Right renal cortex interstitium (tissue), 3 donors: ENCODE data around the gene EVL. TPM values are rescaled to one million over a fixed set of nuclear protein-coding genes. Genes with fewer than 3 reads are reported as not detected.

Experiments
- DNase-seq, 3 donors: peaks; one replicate each; pipeline ENCODE4 v3.0.0-alpha.2; 2013; ENCODE audit warnings: low read depth in 3 of 3, low spot score in 2 of 3
- polyA plus RNA-seq, 3 donors: library from polyadenylated mRNA; unstranded; fragments of 120-200 nt; gene quantifications; one replicate each; pipeline ENCODE4 v1.2.1, GENCODE V29; 2013; ENCODE audit not compliant: insufficient read length in 3 of 3

EVL gene
- polyA plus RNA-seq, 3 donors, result 98.1 to 104 (median 99.9) TPM

GRCh38 chr14:100142073-100143040 is 77.1 kb downstream of the EVL start:
- no peak for DNase-seq

DNA sequence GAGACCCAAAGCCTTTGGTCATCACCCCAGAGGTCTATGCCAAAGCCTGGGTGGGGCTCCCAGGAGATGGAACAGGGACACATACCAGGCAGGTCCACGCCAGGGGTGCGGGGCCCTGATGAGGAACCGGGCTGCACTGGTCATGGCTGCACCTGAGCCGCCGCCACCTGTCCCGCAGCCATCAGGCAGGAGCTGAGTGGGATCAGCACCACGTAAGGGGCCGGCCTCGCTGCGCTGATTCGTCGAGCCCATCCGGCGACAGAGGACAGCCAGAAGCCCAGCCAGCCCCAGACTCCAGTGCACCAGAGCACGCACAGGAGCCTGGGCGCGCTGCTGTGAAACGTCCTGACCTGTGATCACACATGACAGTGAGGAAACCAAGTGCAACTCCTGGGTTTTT is 78.3 kb downstream of the EVL start:
- no peak for DNase-seq

DNA sequence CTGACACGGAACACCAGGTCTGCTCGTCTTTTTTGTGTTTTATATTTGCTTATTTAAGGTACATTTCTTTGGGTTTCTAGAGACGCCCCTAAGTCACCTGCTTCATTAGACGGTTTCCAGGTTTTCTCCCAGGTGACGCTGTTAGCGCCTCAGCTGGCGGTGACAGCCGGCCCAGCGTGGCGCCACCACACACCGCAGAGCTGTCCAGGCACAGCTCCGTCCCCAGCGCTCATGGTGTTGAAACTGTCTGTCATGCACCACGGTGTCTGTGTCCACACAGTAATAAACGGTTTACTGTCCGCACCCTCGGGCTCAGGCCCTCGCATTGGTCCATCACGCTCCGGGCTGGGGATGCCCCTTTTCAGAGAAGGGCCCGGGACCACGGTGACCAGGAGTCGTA is 78.7 kb downstream of the EVL start:
- DNase-seq, result no peak

DNA sequence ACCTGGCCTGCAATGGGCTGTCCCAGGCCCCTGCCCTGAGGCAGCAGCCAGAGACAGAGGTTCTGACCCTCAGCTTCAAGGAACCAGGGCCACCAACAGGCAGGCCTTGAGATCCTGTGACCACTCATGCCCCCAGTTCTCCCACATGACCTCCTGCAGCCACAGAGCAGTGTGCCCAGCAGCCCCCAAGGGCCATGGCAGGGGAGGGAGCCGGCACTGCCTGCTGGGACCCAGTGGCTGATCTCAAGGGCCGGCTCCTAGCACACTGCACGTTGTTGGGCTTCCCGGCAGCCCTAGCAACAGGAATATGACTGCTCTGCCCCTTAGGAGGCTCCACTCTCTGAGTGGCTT is 79.4 kb downstream of the EVL start:
- no peak for DNase-seq

DNA sequence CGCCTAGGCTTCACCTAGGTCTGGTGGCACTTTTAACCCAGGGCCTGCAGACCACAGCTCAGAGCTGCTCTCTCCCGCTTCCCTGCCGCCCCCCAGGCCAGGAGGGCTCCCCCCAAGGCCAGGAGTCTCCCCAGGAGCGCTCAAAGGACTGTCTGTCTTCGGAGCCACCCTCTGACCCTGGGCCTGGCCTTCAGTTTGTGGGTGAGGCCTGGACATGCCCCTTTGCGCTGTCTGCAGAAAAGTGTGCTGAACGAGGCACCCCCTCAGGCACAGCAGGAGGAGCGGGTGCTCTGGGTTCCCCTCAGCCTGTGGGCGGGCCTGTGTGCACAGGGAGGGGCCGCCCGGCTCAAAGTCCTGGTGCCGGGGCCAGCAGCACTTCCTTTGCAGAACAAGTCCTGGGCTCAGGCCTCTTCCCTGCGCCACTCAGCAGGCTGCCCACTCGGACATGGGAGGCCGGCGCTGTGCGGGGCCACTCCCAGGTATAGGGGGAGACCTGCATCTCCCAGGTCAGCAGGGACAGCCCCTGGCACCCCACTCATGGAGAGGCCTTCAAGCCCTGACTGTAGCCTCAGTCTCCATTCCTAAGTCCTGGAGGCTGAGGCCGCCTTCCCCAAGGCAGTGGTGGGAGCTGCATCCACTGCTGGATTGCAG is 79.9 kb downstream of the EVL start:
- DNase-seq, result no peak

DNA sequence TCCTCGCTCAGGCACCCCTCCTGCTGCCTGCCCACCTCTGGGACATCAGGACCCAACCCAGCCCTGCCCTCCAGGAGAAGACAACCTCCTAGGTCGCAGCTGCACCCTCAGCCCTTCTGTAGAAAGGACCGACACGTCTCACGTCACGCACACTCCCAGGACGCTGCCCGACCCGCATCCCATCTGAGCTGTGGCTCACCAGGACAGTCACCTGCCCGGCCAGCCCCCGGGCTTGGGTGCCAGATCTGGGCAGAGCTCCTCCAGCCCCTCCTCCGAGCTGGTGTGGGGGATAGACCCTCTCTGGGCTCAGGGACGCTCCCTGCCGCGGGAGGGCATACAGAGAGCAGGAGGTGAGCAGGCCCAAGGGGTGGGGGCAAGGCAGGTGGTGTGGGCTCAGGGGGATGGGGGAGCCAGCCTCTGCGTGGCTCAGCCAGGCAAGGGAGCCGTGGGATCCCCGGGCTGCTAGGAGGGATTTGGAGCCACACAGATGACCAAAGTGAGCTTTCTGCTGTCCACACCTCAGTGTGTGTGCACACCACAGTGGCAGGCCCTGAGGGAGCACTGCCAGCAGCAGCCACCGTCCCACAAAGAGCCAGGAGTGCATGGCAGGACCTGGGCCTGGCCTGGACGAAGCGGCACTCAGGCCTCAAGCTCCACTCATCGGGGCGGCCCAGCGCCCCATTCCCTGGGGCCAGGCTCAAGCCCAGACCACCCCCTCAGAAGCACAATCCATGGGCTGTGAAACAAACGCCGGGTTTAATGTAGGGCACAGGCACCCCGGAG is 80.7 kb downstream of the EVL start:
- DNase-seq, result no peak

- no peak for DNase-seq
These were observed 81.4 kb downstream of the EVL start for GRCh38 chr14:100146531-100147091.

GRCh38 chr14:100147181-100147631 is 82.0 kb downstream of the EVL start:
- no peak for DNase-seq

DNA sequence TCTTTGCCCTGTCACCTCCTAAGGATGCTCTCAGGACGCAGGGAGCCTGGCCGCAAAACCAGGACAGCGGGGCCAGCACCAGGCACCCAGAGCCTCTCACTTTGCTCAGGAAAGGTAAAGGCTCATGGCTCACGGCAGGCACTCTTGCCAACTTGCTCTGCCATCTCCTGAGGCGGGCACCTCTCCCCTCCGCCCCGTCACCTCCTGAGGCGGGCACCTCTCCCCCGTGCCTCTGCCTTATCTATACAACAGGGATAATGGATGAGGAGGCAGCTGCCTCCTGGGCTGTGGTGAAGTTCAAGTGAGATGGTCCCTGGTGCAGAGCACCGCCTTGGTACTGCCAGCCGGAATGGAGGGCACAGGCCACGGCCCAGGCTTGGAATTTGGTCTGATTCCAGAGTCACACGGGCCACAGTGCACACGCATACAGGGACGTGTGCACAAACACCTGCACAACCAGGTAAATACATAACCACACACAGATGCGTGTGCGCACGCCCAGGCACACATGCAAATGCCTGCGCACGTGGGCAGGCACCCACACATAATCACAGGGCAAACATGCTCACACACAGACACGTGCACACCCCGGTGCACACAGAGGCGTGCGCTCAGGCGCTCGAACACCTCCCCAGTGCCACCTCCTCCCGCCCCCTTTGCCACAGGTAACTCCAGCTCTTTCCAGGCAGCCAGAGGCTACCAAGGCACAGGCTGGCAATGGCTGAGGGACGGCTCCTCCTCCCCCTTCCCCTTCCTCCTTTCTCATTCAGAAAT is 82.7 kb downstream of the EVL start:
- DNase-seq, result no peak

DNA sequence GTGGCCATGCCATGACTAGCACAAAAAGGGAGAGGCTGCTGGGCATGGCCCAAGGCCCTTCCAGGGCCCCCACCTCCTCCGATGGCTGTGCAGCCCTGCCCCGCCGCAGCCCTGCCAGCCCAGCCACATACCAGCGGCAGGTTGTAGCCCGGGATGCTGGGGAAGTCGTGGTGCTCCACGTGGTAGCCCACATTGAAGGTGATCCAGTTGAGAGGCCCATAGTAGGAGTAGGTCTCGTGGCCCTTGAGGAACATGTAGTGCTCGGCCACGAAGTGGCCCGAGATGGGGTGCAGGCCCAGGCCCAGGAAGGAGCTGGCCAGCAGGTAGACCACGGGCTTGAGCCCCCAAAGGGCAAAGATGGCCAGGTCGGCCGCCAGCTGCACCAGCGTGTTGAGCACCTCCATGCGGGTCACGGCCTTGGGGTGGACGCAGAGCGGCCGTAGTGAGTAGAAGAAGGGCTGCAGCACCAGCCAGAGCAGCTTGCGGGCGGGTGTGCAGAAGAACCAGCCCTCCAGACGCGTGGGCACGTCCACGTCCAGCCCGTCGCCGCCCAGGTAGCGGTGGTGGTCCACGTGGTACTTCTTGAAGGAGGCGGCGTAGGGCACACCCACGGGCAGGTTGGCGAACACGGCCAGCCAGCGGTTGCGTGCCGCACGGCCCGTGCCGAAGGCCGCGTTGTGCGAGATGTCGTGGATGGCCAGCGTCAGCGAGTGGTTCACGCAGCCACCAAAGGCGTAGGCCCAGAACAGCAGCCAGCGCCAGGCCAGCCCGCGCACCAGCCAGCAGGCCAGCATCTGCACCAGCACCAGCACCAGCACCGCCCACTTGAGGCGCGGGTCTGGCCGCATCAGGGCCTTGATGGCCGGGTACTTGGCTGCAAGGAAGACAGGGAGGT is 83.9 kb downstream of the EVL start:
- no peak for DNase-seq

DNA sequence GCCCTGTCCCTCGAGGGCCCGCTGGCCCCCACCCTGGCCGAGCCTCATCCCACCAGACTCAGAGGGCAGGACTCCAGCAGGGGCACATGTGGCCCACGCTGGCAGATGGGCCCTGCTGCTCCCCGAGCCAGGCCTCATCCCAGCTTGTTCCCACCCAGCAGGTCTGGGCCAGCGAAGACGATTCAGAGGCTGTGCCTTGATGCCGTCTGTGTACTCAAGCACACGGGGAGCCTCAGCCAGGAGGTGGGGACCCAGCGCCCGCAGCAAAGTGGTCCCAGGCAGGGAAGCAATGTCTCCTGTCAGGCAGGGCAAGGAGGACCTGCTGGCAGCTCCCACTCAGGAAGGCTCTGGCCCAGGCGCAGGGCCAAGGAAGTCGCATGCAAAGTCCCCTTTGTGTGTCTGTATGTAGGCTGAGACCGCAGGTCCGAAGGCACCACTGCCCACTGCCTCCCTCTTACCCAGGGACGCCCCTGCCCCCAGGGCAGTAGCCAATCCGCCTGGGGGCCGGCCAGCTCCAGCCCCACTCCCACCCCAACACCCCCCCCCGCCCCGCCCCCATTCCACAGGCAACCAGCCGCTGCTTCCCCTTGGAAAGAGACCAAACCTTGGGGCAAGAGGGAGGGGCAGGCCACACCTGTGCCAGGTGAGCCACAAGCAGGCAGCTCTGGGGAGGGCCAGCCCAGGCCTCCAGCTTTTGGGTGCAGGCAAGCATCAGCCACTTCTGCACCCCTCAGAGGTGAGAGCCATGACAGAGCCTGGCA is 84.8 kb downstream of the EVL start:
- no peak for DNase-seq

DNA sequence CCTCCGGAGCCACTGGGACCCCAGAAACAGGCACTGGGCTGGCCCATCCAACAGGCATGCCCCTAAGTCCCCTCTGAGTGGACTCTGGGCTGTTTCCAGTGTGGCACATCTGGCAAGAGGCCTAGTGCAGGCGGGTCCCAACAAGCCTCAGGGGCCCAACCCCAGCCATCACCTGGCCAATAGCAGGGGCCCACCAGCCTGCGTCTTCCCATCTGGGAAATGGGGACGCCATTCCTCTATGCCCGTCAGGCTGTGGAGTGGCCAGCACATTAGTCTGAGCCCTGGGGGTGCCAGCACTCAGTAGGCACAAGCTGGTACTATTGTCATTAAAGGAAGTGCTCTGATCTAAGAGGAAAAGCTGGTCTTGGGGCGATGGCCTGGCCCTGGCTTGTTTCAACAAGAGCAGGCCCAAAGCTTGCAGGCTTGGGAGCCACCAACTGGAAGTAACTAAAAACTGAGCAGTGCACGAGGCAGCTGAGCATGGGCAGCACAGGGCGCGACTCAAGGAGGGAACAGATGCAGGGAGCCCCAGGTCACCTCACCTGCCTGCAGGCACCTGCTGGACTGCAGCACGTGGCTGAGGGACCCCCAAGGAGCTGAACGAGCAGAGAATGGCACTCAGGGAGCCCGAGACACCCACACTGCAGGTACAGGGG is 85.8 kb downstream of the EVL start:
- DNase-seq, result no peak

GRCh38 chr14:100152091-100152490 is 86.9 kb downstream of the EVL start:
- no peak for DNase-seq

- no peak for DNase-seq
These were observed 88.3 kb downstream of the EVL start for GRCh38 chr14:100153560-100153959.

GRCh38 chr14:100155049-100155621 is 89.9 kb downstream of the EVL start:
- DNase-seq, result no peak

DNA sequence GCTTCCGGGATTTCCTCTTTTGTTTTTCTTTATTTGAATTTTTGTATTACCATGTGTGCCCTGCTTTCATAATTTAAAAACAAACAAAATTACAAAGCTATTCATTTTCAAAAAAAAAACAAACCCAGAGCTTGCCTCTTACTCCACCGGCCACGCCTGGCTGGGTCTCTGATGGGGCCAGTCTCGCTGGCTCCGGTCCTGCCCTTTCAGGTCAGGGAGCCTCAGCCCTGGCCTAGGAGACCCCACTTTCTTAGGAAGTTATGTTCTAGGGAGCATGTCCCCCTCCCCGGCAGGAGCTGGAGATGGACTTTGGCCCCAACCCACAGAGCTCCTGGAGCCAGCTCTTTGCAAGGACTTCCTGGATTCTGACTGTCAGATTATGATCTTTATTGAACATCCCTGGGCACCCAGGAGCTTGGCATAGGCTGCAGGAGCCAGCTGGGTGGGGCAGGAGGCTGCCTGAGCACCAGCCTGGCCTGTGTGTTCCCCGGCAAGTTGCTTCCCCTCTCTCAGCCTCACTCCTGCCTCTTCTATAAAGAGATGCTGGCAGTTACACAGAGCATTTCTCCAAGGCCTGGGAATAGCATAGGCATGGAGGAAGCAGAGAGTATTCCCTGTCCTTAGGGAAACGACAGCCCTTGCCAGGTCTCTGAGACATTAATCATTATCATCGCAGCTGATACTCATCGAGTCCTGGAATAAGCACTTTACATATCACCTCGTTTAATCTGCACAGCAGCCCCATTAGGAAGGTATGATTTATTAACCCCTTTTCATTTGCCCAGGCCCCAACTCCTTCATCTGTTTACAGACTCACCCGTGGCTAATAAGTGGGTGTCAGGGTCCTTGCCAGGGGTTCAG is 90.8 kb downstream of the EVL start:
- DNase-seq, result no peak

DNA sequence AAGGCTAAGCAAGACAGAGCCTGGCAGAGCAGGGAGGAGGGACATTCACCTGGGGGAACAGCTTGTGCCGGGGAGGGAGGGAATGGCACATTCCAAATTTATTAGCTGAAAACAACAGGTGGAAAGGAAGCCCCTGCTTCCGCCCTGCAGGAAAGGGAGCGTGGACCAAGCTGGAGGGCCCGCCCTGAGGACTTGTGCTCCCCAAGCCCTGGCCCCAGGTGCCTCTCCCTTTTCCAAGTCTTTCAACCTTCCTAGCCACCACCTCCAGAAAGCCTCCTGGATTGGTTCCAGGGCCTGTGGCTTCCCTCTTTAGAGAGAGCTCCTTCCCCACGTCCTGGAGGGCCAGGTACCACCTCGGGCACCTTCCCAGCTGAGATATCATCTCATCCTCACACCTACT is 91.6 kb downstream of the EVL start:
- no peak for DNase-seq
